Calu3 (cell line): Measurements from ENCODE around the gene PRKCA. TPM values are rescaled to one million over a fixed set of nuclear protein-coding genes. Genes with fewer than 3 reads are reported as not detected.

ENCODE experiments used
- BruUV-seq: library from RNA; stranded (reverse); fragments of 400-500 nt; replicated peaks from 2 replicates; lab custom pipeline; 2021; lab: Mats Ljungman, UMichigan
- CTCF ChIA-PET: fragments of 300-600 bp; sonication (Branson Sonifier 250); formaldehyde crosslinking; loops from one replicate; lab custom pipeline; 2022; ENCODE audit warnings: antibody characterized with exemption; lab: Charles Lee
- DNase-seq: peaks from one replicate; pipeline ENCODE4 v3.0.0; 2022
- H3K27ac Mint-ChIP-seq: one replicate; pipeline ENCODE4 v1.8.0; 2022; ENCODE audit warnings: mixed read lengths; ENCODE audit not compliant: unreplicated experiment
- H3K27me3 Mint-ChIP-seq: one replicate; pipeline ENCODE4 v1.8.0; 2022; ENCODE audit warnings: mixed read lengths; ENCODE audit not compliant: unreplicated experiment
- H3K36me3 Mint-ChIP-seq: one replicate; pipeline ENCODE4 v1.8.0; 2022; ENCODE audit warnings: mild to moderate bottlenecking, moderate library complexity, mixed read lengths; ENCODE audit not compliant: insufficient read depth, unreplicated experiment
- H3K4me1 Mint-ChIP-seq: one replicate; pipeline ENCODE4 v1.8.0; 2022; ENCODE audit warnings: mild to moderate bottlenecking, low read depth, mixed read lengths; ENCODE audit not compliant: unreplicated experiment
- H3K4me3 Mint-ChIP-seq: one replicate; pipeline ENCODE4 v1.8.0; 2022; ENCODE audit warnings: mild to moderate bottlenecking, low read depth, moderate library complexity, mixed read lengths; ENCODE audit not compliant: unreplicated experiment
- H3K9me3 Mint-ChIP-seq: one replicate; pipeline ENCODE4 v1.8.0; 2022; ENCODE audit warnings: low read depth, mixed read lengths; ENCODE audit not compliant: unreplicated experiment
- CTCF ChIP-seq: fragments of 200-600 bp; IDR thresholded peaks from one replicate; pipeline ENCODE4 v1.8.0; 2022; ENCODE audit warnings: antibody characterized with exemption; ENCODE audit not compliant: unreplicated experiment
- intact Hi-C: fragments of 100-400 bp; cut with micrococcal nuclease; formaldehyde crosslinking; loops from one replicate; pipeline ENCODE4 v1.10.0; 2022; ENCODE audit not compliant: unreplicated experiment
- total RNA-seq: library from RNA; stranded (reverse); gene quantifications from 2 replicates; pipeline ENCODE4 v1.2.3, GENCODE V29; 2022

The PRKCA gene
- total RNA-seq, 1 experiment from 2014 or later = 126 TPM

DNA sequence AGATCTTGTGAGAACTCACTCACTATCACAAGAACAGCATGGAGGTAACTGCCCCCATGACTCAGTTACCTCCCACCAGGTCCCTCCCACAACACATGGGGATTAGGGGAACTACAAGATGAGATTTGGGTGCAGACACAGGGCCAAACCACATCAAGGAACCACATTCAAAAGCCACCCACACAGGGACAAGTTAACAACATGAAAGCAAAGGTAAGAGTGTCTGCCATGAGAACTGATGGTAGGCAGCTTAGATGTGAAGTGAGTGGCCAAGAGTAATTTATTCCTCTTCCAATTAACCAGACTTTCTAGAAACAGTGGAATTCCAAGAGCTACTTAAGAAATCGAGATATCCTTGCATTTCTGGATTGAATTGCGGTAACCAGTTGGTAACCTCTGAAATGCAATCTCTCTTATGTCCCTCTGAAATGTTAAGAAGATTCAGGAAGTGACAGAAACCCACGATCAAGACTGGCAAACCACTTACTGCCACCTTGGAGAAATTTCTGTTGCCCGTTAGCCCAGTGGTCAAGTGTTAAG is 365.1 kb downstream of the PRKCA start:
- Mint-ChIP-seq H3K9me3 (no peaks in the 10 kb centered on the region), H3K27ac (peak overlapping the region; percentile 52), H3K4me1 (peaks cover 10% of the 10 kb centered on the region), H3K36me3 (peaks cover 15% of the 10 kb centered on the region), H3K4me3 (no peak overlapping the region), H3K27me3 (no peaks in the 10 kb centered on the region)
- BruUV-seq = no TSS peak
- intact Hi-C loops = no loop called here
- CTCF ChIA-PET = no interaction called here
- TF ChIP-seq CTCF = no peak
- no peak for DNase-seq

GRCh38 chr17:66670206-66670605 is 367.8 kb downstream of the PRKCA start:
- no TSS peak for BruUV-seq
- no peaks in the 10 kb centered on the region for H3K27me3 Mint-ChIP-seq
- CTCF ChIA-PET = no interaction called here

GRCh38 chr17:66671156-66671555 is 368.7 kb downstream of the PRKCA start:
- Mint-ChIP-seq H3K9me3 (no peaks in the 10 kb centered on the region), H3K36me3 (peaks cover 14% of the 10 kb centered on the region), H3K27ac (no peak overlapping the region), H3K4me1 (peaks cover 32% of the 10 kb centered on the region), H3K4me3 (no peak overlapping the region), H3K27me3 (no peaks in the 10 kb centered on the region)
- intact Hi-C loops = loop anchor here (5.0 to 10.0 kb wide), 2 partner anchors 206 to 469 kb away; no protein-coding TSS in a partner anchor
- CTCF ChIA-PET = no interaction called here
- no peak for DNase-seq
- no peak for TF ChIP-seq CTCF
- no TSS peak for BruUV-seq

More at GRCh38 chr17:66670206-66670605, 367.8 kb downstream of the PRKCA start:
- no peak for DNase-seq
- TF ChIP-seq CTCF = no peak
- Mint-ChIP-seq H3K27ac (no peak overlapping the region), H3K4me3 (no peak overlapping the region), H3K36me3 (peaks cover 12% of the 10 kb centered on the region), H3K4me1 (peaks cover 26% of the 10 kb centered on the region), H3K9me3 (no peaks in the 10 kb centered on the region)
- intact Hi-C loops = loop anchor here (5.0 to 10.0 kb wide), 2 partner anchors 205 to 468 kb away; no protein-coding TSS in a partner anchor

GRCh38 chr17:66673668-66674276 is 371.4 kb downstream of the PRKCA start:
- H3K27me3 Mint-ChIP-seq = no peaks in the 10 kb centered on the region

More at GRCh38 chr17:66673668-66674276, 371.4 kb downstream of the PRKCA start:
- TF ChIP-seq CTCF = peak; percentile 66
- no peak overlapping the region for H3K4me3 Mint-ChIP-seq
- peaks cover 50% of the 10 kb centered on the region for H3K4me1 Mint-ChIP-seq
- peaks cover 16% of the 10 kb centered on the region for H3K36me3 Mint-ChIP-seq
- peak; percentile 57 for DNase-seq
- intact Hi-C loops = loop anchor here (5.0 to 10.0 kb wide), 2 partner anchors 209 to 471 kb away; no protein-coding TSS in a partner anchor
- H3K9me3 Mint-ChIP-seq = no peaks in the 10 kb centered on the region
- no TSS peak for BruUV-seq
- H3K27ac Mint-ChIP-seq = no peak overlapping the region
- CTCF ChIA-PET = interaction anchor here (0.6 to 1.0 kb wide), 9 partner anchors 9 to 473 kb away, joined by 3 to 7 read pairs (median 4); no protein-coding TSS in a partner anchor
